Stimulated activated CD8-positive, alpha-beta memory T cell treated with anti-CD3 and anti-CD28 coated beads, Interleukin-4, amount 100 ng/mL, for 1 hour (primary cell): ENCODE measurements around the gene RHBDD1.
A peak's percentile ranks its signal among the peaks of the same experiment; 100 is the strongest.

Experiments used
- DNase-seq, 2 donors: peaks; one replicate each; pipeline ENCODE4 v3.0.0-alpha.2; 2020; ENCODE audit warnings: low read depth in 2 of 2, low spot score in 1 of 2

Gene RHBDD1, protein sequence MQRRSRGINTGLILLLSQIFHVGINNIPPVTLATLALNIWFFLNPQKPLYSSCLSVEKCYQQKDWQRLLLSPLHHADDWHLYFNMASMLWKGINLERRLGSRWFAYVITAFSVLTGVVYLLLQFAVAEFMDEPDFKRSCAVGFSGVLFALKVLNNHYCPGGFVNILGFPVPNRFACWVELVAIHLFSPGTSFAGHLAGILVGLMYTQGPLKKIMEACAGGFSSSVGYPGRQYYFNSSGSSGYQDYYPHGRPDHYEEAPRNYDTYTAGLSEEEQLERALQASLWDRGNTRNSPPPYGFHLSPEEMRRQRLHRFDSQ

GRCh38 chr2:226835796-226836547 is at the start of gene RHBDD1:
Gene RHBDD1 (plus strand): TSS chr2:226836054. CDS start chr2:226864694, 28,640 bp downstream.
- DNase-seq = peak; percentile 87 to 88

DNA sequence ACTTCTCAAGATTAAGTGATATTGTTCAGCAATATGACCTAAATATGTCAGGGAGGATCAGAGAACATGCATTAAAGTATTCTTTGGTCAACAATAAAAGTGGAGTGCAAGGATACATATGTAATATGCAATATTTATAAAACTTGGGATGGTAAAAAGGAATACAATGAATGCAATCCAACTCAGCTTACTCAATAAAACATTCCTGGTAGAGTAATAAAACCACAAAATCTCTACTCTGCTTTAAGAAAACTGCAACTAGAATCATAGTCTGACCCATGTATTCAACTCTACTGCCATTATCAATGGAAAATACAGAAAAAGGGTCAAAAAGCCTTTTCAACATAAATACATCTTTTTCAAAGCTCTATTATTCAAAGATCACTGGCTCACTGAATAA is 47.8 kb upstream of the RHBDD1 start:
- no peak for DNase-seq

DNA sequence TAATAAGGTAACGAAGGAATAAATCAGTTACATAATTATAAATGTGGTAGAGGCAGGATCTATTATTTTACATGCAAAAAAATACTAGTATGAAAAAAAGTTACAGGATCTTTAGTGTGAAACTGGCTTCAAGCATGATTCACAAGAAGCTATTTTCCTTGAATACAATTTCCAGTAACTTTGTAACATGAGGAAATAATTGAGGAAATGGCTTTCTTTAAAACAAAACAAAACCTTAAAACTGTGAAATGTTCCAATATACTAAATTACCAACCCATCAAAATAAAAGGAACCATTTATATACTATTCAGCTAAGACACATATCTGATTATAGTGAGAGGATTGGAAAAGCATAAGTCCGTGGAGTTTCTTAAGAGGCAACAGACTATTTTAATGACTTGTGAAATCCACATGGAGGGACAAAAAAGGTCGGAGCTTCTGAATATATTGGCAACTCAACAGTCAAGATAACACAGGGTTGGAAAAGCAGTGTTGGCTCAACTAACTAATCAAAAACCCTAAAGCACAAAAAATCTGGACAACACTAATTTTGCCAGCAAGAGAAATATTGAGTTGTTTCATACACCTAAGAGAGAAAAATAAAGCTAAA is 46.9 kb upstream of the RHBDD1 start:
- DNase-seq = no peak

GRCh38 chr2:226790011-226790410 is 45.8 kb upstream of the RHBDD1 start:
- no peak for DNase-seq

- no peak for DNase-seq
These were observed 45.4 kb upstream of the RHBDD1 start for GRCh38 chr2:226790431-226790830.

DNA sequence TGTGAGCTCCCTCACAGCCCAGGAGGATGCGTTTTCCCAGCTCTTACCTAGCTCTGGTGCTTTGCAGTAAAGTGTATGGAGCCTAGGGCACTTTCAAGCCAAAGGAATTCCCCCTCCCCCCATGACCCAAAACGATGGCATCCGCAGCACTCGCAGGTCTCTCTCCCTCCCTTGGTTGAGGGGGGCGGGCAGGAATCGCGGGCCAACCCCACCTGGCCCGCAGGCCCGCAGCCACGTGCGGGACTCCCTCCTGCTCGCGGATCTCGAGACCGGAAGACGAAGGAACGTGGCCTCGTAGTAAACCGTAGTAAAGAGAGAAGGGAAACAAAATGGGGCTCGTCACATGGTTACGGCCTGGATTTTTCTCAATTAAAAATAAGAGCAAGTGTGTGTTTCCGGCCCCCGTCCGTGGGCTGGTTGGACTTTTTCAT is 44.8 kb upstream of the RHBDD1 start:
- DNase-seq = peak in 1 of 2 donors; percentile 30

DNA sequence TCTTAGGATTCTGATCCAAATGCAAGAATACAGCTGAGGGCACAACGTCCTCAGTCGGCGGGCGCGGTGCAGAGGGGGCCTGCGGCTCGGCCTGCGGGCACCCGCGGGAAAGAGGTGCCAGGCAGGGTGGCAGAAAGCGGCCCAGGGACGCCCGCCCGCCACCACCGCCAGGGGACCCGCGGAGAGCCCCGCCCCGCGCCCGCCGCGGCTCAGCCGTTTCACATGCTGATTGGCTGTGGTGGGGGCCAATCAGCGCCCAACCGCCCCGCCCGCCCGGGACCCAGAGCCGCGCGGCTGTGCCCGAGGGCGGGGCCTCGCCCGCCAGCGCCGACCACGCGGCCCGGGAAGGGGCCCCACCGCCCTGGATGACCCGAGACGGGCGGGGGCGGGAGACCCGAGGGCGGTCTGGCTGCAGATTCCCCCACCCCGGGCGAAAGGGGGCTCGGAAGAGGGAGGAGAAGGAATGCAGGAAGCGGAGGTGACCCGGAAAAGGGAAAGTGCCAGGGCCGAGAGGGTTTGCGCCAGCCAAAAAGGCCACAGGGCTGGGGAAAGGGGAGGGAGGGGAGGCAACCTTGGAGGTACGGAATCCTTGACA is 44.3 kb upstream of the RHBDD1 start:
- DNase-seq = peak; percentile 76 to 84

DNA sequence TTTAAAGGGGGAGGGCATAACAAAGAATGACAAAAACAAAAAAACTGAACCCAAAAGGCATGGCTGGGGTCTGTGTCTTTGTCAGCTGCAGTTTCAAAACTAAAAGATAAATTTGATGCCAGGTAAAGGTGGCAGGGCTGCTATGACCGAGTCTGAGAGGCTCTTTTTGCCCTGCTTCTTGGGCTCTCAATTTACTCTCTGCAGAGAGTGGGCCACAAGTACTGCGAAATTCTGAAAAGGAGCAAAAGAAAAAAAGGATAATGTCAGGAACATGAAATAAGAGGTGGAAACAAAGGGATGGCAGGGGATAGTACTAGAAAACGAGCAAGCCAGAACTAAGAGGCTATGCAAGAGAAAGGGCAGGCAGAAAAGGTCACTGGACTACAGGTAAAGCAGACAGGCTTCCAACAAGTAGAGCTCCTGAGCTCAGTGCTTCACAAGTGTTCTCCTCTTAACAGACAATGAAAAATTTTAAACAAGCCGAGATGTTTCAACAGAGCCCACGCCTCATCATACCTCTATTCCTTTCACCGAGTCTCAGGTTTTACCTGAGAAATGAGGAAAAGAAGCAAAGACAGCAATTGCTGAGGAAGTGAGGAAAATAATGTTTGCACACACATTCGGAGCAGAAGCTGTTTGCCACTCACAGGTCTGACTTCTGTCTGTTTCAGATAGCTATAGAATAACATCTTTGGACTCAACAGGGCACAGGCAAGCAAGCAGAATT is 43.5 kb upstream of the RHBDD1 start:
- no peak for DNase-seq

DNA sequence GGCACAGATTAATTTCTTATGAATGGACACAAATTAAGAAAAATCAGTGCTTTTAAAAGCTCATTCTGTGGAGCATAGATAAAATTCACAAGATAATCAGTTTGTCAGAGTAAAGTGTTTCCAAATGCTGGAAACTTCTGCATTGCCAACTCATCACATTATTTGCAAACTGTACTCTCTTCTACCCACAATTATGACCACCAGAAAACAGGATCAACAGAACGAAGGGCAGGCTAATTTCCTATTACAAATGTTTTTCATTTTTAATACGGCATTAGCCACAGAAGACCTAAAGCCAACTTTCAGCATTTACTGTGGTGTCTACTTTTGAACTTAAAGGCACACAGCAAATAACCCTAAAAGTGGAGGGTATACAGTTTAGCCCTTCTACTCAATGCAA is 42.2 kb upstream of the RHBDD1 start:
- DNase-seq = no peak

DNA sequence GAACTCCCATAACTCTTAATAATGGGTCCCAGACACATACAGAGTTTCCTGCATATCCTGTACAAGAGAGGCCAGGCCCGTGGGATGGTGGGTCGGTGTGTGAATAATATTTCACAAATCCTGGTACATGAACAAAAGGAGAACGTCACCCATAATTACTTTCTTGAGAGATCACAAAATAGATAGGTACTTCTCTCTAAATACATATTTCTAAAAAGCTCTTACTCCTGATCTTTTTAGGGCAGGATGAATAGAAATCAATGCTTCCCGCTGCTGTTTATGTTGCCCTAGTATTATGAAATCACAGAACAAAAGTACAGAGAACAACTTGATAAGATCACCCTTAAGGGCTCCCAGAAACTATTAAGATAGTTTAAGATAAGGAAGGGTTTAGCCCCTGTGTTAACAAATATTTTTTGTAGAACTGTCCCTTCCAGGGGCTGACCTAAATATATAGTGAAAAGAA is 41.6 kb upstream of the RHBDD1 start:
- no peak for DNase-seq

DNA sequence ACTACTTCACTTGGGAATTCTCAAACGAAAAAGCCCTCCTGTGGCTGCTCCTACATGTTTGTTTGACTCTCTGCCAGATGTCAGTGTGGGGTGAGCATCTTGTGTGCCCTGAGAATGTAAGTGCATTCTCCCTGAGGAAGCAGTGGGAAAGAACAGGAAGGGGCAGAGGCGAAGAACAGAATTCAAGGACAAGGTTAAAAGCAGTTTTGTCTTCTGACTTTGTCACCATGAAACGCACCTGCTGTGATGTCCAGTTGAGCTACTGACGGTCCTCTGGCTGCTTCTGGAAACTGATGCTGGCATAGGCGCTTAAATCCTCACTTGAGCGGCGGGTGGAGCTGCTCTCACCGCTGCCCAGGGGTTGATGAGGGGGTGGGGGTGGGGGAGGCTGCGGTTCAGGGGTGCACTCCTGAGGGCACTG is 41.1 kb upstream of the RHBDD1 start:
- DNase-seq = no peak

- DNase-seq = no peak
These were observed 40.4 kb upstream of the RHBDD1 start for GRCh38 chr2:226795281-226796011.

DNA sequence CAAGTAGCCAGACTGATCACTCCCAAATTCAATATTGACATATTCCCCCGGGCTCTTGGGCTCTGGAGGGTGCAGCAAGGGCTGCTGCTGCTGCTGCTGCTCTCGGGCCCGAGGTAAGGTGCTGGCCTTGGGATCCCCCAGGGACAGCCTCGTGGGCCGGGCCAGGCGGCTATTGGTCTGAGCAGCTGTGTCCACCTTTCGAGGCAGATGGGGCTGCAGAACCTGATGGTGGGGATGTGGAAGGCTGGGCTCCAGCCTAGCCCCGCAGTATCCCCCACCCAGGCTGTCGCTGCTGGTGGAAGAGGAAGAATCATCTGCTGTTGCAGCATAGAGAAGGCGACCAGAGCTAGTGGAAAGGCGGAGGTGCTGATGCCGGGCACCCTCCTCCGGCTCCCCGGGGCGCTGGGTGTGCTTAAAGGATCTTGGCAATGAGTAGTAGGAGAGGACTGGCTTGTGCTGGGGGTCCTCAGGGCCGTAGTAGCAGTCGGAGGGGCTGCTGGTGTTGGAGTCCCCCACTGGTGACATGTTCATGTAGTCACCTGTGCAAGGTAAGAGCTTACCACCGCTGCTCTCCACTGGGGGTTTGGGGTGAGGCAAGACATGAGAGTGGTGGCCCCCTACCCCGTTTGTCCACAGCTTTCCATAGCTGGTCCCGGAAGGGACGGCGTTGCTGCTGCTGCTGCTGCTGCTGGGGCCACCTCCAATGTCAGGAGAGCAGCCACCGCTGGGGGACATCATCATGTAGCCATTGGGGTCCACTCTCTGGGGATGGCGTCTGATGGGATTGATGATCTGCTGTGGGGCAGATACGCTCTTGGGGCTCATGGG is 39.6 kb upstream of the RHBDD1 start:
- no peak for DNase-seq

- DNase-seq = no peak
These were observed 39.0 kb upstream of the RHBDD1 start for GRCh38 chr2:226796840-226797288.

GRCh38 chr2:226797289-226797988 is 38.4 kb upstream of the RHBDD1 start:
- no peak for DNase-seq

- DNase-seq = no peak
These were observed 37.8 kb upstream of the RHBDD1 start for GRCh38 chr2:226797989-226798421.

DNA sequence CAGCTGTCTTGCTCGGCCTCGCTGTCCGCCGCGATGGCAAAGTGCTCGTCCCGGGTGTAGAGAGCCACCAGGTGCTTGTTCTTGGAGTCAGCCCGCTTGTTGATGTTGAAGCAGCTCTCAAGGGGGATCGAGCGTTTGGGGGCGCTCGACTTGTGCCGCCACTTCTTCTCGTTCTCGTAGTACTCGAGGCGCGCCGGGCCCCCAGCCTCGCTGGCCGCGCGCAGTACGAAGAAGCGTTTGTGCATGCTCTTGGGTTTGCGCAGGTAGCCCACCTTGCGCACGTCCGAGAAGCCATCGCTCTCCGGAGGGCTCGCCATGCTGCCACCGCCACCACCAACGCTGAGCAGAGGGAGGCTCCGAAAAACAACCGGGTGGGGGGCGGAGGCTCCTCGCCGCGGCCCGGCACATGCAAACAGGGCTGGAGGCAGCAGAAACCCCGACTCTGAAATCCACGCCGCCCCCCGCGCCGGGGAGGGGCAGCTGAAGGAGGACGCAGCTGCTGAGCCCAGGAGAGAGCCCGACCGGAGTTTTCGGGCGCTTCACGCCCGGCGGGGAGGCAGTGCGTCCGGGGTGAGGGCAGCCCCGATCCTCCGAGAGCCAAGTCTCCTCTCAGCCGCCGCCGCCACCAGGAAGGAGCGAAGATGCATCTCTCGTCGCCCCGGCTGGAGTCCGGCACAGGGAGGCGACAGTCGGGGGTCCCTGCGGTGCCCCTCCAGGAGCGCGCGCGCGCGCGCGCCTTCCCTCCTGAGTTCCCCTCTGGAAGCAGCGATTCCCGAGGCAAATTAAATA is 37.2 kb upstream of the RHBDD1 start:
- DNase-seq = no peak
